Effector memory CD8-positive, alpha-beta T cell (primary cell): ENCODE measurements around the gene WDR74.
A peak's percentile ranks its signal among the peaks of the same experiment; 100 is the strongest.
"Not testable (repeated sequence)": the region's sequence is repeated elsewhere in the genome, so short reads cannot be mapped to it uniquely, and the experiment has no call there.

Experiments used
- ATAC-seq: fragments of 150-1000 bp; cut with Tn5 transposase; replicated peaks from 2 replicates; pipeline ENCODE4 v1.10.0; 2021; ENCODE audit warnings: mild to moderate bottlenecking, moderate library complexity
- DNase-seq, 3 experiments: peaks; one replicate each; pipeline ENCODE4 v3.0.0; 2021
- H3K27ac Mint-ChIP-seq, 2 donors: one replicate each; pipeline ENCODE4 v1.8.0; 2022; ENCODE audit warnings: mild to moderate bottlenecking in 2 of 2, mixed read lengths in 2 of 2, moderate library complexity in 2 of 2
- H3K27me3 Mint-ChIP-seq, 2 donors: one replicate each; pipeline ENCODE4 v1.8.0; 2022; ENCODE audit warnings: mixed read lengths in 2 of 2
- H3K36me3 Mint-ChIP-seq: one replicate; pipeline ENCODE4 v1.8.0; 2022; ENCODE audit warnings: mild to moderate bottlenecking, moderate library complexity, mixed read lengths; ENCODE audit not compliant: insufficient read depth
- H3K4me1 Mint-ChIP-seq, 2 donors: one replicate each; pipeline ENCODE4 v1.8.0; 2022; ENCODE audit warnings: low read depth in 2 of 2, mixed read lengths in 2 of 2
- H3K4me3 Mint-ChIP-seq, 2 donors: one replicate each; pipeline ENCODE4 v1.8.0; 2022; ENCODE audit warnings: mild to moderate bottlenecking in 2 of 2, mixed read lengths in 2 of 2, moderate library complexity in 2 of 2
- H3K9me3 Mint-ChIP-seq, 2 donors: one replicate each; pipeline ENCODE4 v1.8.0; 2022; ENCODE audit warnings: mixed read lengths in 2 of 2

WDR74 gene

GRCh38 chr11:62842171-62842741, 2.9 kb upstream of the WDR74 start:
- Mint-ChIP-seq H3K27me3 (no peaks in the 10 kb centered on the region), H3K9me3 (no peaks in the 10 kb centered on the region), H3K4me3 (no peak overlapping the region), H3K27ac (no peak overlapping the region), H3K4me1 (peaks cover 14 to 17% of the 10 kb centered on the region in 2 donors), H3K36me3 (peaks cover 12% of the 10 kb centered on the region)
- DNase-seq (no peak), ATAC-seq (no peak)

- Mint-ChIP-seq H3K27me3 (no peaks in the 10 kb centered on the region), H3K9me3 (no peaks in the 10 kb centered on the region), H3K27ac (no peak overlapping the region), H3K4me3 (no peak overlapping the region), H3K36me3 (peaks cover 12% of the 10 kb centered on the region), H3K4me1 (peaks cover 14 to 17% of the 10 kb centered on the region in 2 donors)
- ATAC-seq: peak; percentile 52
- DNase-seq: peak; percentile 80 to 91 (median 83)
Measured at GRCh38 chr11:62841361-62842170, 2.2 kb upstream of the WDR74 start.

- not testable (repeated sequence) for H3K27ac Mint-ChIP-seq, H3K4me3 Mint-ChIP-seq, H3K27me3 Mint-ChIP-seq, H3K9me3 Mint-ChIP-seq
- Mint-ChIP-seq H3K36me3 (peaks cover 16% of the 10 kb centered on the region), H3K4me1 (peaks cover 14 to 17% of the 10 kb centered on the region in 2 donors)
- DNase-seq: peak; percentile 77 to 81 (median 81)
- ATAC-seq: peak; percentile 37
Measured at GRCh38 chr11:62840721-62841360, 1.5 kb upstream of the WDR74 start.

GRCh38 chr11:62835336-62835735, 4.1 kb downstream of the WDR74 start:
- H3K9me3 Mint-ChIP-seq: no peaks in the 10 kb centered on the region
- H3K27me3 Mint-ChIP-seq: no peaks in the 10 kb centered on the region
- H3K36me3 Mint-ChIP-seq: peaks cover 58% of the 10 kb centered on the region
- DNase-seq (no peak), ATAC-seq (no peak)
- peaks cover 33 to 37% of the 10 kb centered on the region in 2 donors for H3K4me1 Mint-ChIP-seq
- no peak overlapping the region for H3K4me3 Mint-ChIP-seq
- no peak overlapping the region for H3K27ac Mint-ChIP-seq

GRCh38 chr11:62832336-62833234, 6.8 kb downstream of the WDR74 start, which contains the start of gene TEX54:
Gene TEX54, minus strand, starts transcription at chr11:62832841.
- Mint-ChIP-seq H3K4me1 (peaks cover 28 to 31% of the 10 kb centered on the region in 2 donors), H3K27me3 (no peaks in the 10 kb centered on the region), H3K9me3 (no peaks in the 10 kb centered on the region), H3K36me3 (peaks cover 66% of the 10 kb centered on the region), H3K4me3 (peak within 1 kb of the TSS; percentile 95 to 96), H3K27ac (peak within 1 kb of the TSS; percentile 97 to 99)
- ATAC-seq (peak; percentile 6), DNase-seq (no peak)

GRCh38 chr11:62831520-62832335, 7.7 kb downstream of the WDR74 start, which contains the start of gene STX5:
Gene STX5, minus strand, starts transcription at chr11:62832051. Its CDS starts 808 bp downstream, at chr11:62831243.
- peak within 1 kb of the TSS; percentile 95 to 96 for H3K4me3 Mint-ChIP-seq
- H3K27ac Mint-ChIP-seq: peak within 1 kb of the TSS; percentile 97 to 99
- H3K36me3 Mint-ChIP-seq: peaks cover 68% of the 10 kb centered on the region
- H3K9me3 Mint-ChIP-seq: no peaks in the 10 kb centered on the region
- H3K27me3 Mint-ChIP-seq: no peaks in the 10 kb centered on the region
- peaks cover 31 to 32% of the 10 kb centered on the region in 2 donors for H3K4me1 Mint-ChIP-seq
- peak; percentile 99 to 100 (median 100) for DNase-seq
- peak; percentile 89 for ATAC-seq

DNA sequence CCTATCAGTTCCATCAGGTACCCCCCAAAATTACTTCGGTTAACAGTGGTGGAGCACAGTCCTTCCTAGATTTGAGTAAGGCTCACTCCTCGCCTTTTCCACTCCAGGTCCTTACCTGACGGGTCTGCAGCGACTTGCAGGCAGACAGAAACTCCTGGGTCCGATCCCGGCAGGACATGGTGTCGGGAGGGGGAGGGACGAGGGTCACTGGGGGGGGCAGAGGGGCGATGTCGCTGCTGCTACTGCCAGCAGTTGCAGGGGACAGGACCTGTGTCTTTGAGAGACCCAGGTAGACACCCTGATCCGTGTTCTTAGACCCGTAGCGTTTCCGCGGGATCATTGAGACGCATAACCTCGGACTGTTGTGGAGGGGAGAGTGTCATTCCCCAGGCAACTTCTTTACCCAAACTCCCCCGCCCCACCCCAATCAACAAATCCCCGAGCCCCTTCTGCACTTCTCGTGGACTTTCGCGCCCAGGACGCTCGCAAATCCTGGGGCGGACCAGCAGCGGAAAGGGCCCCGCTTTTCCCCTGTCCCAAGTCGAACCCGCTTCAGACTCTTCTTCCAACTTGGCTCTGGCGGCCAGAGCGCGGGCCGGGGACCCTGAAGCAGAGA, 8.4 kb downstream of the WDR74 start:
- no peak for ATAC-seq
- no peaks in the 10 kb centered on the region for H3K9me3 Mint-ChIP-seq
- peaks cover 73% of the 10 kb centered on the region for H3K36me3 Mint-ChIP-seq
- H3K27me3 Mint-ChIP-seq: no peaks in the 10 kb centered on the region
- peaks cover 31 to 32% of the 10 kb centered on the region in 2 donors for H3K4me1 Mint-ChIP-seq
- peak overlapping the region; percentile 97 to 99 for H3K27ac Mint-ChIP-seq
- peak overlapping the region; percentile 95 to 96 for H3K4me3 Mint-ChIP-seq
- DNase-seq: no peak

DNA sequence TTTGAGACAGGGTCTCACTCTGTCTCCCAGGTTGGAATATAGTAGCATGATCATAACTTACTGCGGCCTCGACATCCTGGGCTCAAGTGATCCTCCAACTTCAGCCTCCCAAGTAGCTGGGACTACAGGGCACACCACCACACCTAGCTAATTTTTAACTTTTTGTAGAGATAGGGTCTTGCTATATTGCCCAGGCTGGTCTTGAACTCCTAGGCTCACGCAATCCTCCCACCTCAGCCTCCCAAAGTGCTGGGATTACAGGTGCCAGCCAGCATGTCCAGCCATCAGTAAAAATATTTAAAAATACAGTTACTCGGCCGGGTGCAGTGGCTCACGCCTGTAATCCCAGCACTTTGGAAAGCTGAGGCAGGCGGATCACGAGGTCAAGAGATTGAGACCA, 11.3 kb downstream of the WDR74 start:
- not testable (repeated sequence) for ATAC-seq, DNase-seq, H3K27ac Mint-ChIP-seq, H3K27me3 Mint-ChIP-seq, H3K9me3 Mint-ChIP-seq, H3K4me3 Mint-ChIP-seq
- peaks cover 20 to 31% of the 10 kb centered on the region in 2 donors for H3K4me1 Mint-ChIP-seq
- peaks cover 79% of the 10 kb centered on the region for H3K36me3 Mint-ChIP-seq

GRCh38 chr11:62823677-62824076, 15.7 kb downstream of the WDR74 start:
- Mint-ChIP-seq H3K27ac (peak overlapping the region in 1 of 2 donors; percentile 82), H3K27me3 (no peaks in the 10 kb centered on the region), H3K4me1 (peaks cover 4 to 10% of the 10 kb centered on the region in 2 donors), H3K36me3 (peaks cover 85% of the 10 kb centered on the region), H3K9me3 (no peaks in the 10 kb centered on the region), H3K4me3 (no peak overlapping the region)
- no peak for ATAC-seq
- no peak for DNase-seq

GRCh38 chr11:62817129-62817528, 22.3 kb downstream of the WDR74 start:
- H3K9me3 Mint-ChIP-seq: no peaks in the 10 kb centered on the region
- H3K4me3 Mint-ChIP-seq: no peak overlapping the region
- no peaks in the 10 kb centered on the region for H3K4me1 Mint-ChIP-seq
- DNase-seq (no peak), ATAC-seq (no peak)
- H3K36me3 Mint-ChIP-seq: peaks cover 79% of the 10 kb centered on the region
- no peaks in the 10 kb centered on the region for H3K27me3 Mint-ChIP-seq
- no peak overlapping the region for H3K27ac Mint-ChIP-seq

DNA sequence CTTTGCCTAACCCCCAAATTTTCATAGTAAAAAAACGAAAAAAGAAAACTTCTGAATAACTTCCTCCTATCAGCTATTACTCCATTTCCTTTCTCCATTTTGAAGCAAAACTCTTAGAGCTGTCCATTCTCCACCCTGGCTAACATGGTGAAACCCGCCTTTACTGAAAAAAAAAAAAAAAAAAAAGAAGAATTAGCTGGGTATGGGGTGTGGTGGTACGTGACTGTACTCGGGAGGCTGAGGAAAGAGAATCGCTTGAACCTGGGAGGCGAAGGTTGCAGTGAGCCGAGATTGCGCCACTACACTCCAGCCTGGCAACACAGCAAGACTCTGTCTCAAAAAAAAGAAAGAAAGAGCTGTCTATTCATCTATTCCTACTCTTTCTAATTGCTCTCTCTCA, 22.8 kb downstream of the WDR74 start:
- peaks cover 84% of the 10 kb centered on the region for H3K36me3 Mint-ChIP-seq
- no peak overlapping the region for H3K4me3 Mint-ChIP-seq
- no peaks in the 10 kb centered on the region for H3K9me3 Mint-ChIP-seq
- no peaks in the 10 kb centered on the region for H3K27me3 Mint-ChIP-seq
- no peak for ATAC-seq
- H3K27ac Mint-ChIP-seq: no peak overlapping the region
- no peaks in the 10 kb centered on the region for H3K4me1 Mint-ChIP-seq
- DNase-seq: no peak

DNA sequence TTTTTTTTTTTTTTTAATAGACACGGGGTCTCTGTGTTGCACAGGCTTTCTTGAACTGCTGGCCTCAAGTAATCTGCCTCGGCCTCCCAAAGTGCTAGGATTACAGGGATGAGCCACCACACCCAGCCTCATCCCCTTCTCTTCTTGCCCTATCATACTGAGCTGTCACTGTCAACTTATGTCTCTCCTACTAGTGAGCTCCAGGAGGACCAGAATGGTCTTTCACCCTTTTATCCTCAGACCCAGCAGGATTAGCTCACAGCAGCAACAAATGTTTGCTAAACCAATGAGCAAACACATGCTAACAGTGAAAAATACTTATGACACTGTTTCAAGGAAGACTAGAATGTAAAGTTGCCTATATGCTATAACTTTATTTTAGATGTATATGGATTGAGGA, 27.7 kb downstream of the WDR74 start:
- no peak overlapping the region for H3K4me3 Mint-ChIP-seq
- no peak for DNase-seq
- no peaks in the 10 kb centered on the region for H3K9me3 Mint-ChIP-seq
- H3K36me3 Mint-ChIP-seq: peaks cover 36% of the 10 kb centered on the region
- peak overlapping the region; percentile 39 to 79 for H3K27ac Mint-ChIP-seq
- H3K4me1 Mint-ChIP-seq: peaks cover 0 to 3% of the 10 kb centered on the region in 2 donors
- H3K27me3 Mint-ChIP-seq: no peaks in the 10 kb centered on the region
- ATAC-seq: no peak
